Measurements from ENCODE around the gene RYR3.

Gene RYR3

DNA sequence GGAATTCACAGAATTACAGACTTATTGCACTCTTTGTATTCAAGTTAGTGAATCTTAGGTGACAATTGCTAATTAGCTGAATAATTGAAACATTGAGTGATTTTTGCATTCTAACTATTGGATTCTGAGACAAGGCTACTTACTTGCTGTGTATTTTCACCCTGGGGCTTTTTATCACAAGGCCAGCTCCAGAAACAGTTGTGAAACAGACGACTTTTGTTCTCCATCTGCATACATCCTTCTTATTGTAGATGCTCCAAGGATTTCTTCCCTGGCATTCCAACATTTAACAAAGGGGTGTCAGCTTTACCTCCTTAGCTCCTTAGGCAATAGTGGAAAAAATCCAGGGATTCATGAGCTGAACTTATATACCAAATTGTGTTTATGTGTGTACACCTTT lies 424.4 kb downstream of the RYR3 start:
- Histone ChIP-seq H3K27ac (ENCODE audit: low read length, poor library complexity, severe bottlenecking) (no peak overlapping the region), H3K4ac (ENCODE audit: low read depth in 1 of 2, low read length in 2 of 2) (no peak overlapping the region), H3K9ac (ENCODE audit: low read length) (no peak overlapping the region), H3K14ac (ENCODE audit: low read length in 2 of 2) (no peak overlapping the region), H2BK15ac (ENCODE audit: low read depth, poor library complexity, severe bottlenecking) (no peak overlapping the region), H2AK5ac (ENCODE audit: low read length, severe bottlenecking) (no peak overlapping the region), H3K4me1 (ENCODE audit: control insufficient read depth, insufficient read depth, low read depth, low read length) (no peaks in the 10 kb centered on the region), H3K18ac (ENCODE audit: low read depth in 1 of 2, low read length in 2 of 2) (no peak overlapping the region), H2BK5ac (ENCODE audit: low read depth, low read length, poor library complexity, severe bottlenecking) (no peak overlapping the region), H3K36me3 (ENCODE audit: control insufficient read depth in 1 of 2, insufficient read depth in 2 of 2, low read depth in 1 of 2, low read length in 2 of 2) (no peaks in the 10 kb centered on the region), H3K23ac (ENCODE audit: low read length in 2 of 2) (no peak overlapping the region), H3K79me1 (replicated peaks; ENCODE audit: low read length, poor library complexity, severe bottlenecking) (no peaks in the 10 kb centered on the region), H3K4me3 (ENCODE audit: insufficient read depth in 1 of 2, low read depth in 1 of 2, low read length in 2 of 2) (no peak overlapping the region), H3K27me3 (ENCODE audit: control insufficient read depth in 1 of 2, insufficient read depth in 1 of 2, low read length in 2 of 2) (peaks cover 5 to 9% of the 10 kb centered on the region in 2 experiments), H2BK120ac (ENCODE audit: low read depth, low read length) (no peak overlapping the region), H2AFZ (ENCODE audit: low read depth, low read length) (no peak overlapping the region), H3K9me3 (ENCODE audit: control insufficient read depth, low read length) (no peaks in the 10 kb centered on the region), H2BK12ac (ENCODE audit: low read length in 2 of 2) (no peak overlapping the region), H3K4me2 (ENCODE audit: low read length, poor library complexity, severe bottlenecking) (no peak overlapping the region), H4K8ac (ENCODE audit: low read length) (no peak overlapping the region), H4K91ac (ENCODE audit: low read length) (no peak overlapping the region)
- no peak for DNase-seq
- 11% methylated on average over 1 of the region's 1 CpG for WGBS

DNA sequence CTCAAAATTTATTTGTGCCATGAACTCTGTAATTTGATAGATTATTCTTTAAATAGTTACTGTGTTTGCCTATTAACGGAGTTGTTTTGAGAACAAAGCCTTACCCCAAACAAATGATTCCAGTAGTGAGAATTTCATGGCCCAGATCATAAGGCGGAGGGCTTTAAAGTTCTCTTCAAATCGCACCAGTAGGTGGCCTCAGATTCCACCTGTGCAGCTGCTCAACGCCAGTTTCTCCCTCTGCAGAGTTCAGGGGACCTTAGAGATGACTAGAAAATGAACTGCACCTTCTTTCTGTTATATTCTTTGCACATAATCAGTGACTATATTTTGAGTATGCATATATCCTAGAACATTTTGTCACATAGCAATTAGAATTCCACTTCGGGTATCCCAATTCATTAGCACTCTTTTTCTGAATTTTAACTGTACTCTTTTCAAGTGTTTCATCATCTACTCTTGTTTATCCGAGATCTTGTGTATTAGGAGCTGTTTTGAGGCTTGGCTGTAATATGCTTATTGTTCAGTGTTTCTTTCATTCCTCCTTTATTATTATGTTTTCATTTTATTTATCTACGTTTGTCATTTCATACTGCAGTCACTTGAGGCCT lies 425.0 kb downstream of the RYR3 start:
- 43% methylated on average over 5 of the region's 7 CpGs for WGBS
- no peak overlapping the region for H3K4me2 ChIP-seq (ENCODE audit: low read length, poor library complexity, severe bottlenecking)

DNA sequence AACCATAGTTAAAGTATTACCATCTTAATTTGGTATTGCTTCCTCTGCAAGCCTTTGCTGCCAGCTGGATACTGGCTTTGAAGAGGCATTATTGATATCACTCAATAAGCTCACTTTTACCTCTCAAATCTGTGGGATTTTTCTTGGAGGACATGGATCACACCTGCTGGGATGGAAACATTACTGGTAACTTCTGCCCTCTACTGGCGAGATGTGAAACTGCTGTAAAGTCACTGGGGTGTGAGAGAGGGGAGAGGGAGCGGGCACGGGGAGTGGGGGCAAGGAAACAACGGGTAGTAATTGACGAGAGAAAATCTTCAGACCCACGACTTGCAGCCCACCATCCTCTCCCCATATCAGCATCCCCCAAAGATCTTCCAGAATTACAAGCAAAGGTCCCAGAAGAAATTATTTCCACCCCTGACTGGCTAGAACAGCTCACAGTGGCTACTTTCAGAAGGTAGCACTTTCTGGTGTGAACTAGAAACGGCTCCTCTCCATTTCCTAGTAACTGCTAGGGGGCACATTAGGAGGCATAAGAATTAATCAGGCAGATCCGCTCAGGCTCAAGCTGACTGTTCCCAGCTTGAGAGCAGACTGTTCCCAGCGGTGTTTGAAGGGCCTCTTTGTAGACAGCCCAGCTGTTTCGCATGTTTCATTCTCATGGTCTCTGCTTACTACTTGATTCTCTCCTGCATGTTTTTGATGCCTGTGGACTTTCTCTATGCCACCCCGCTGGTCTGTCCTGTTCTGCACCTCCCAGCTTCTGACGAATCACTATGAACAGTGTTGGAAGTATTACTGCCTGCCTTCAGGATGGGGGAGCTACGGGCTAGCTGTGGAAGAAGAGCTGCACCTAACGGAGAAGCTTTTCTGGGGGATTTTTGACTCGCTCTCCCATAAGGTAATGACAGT lies 427.2 kb downstream of the RYR3 start:
- Histone ChIP-seq H3K4me1 (ENCODE audit: control insufficient read depth, insufficient read depth, low read depth, low read length) (peaks cover 3% of the 10 kb centered on the region), H3K9ac (ENCODE audit: low read length) (no peak overlapping the region), H3K14ac (ENCODE audit: low read length in 2 of 2) (no peak overlapping the region), H3K4me2 (ENCODE audit: low read length, poor library complexity, severe bottlenecking) (peak overlapping the region; percentile 17), H3K27ac (ENCODE audit: low read length, poor library complexity, severe bottlenecking) (no peak overlapping the region), H3K27me3 (ENCODE audit: control insufficient read depth in 1 of 2, insufficient read depth in 1 of 2, low read length in 2 of 2) (peaks cover 5 to 15% of the 10 kb centered on the region in 2 experiments), H2AK5ac (ENCODE audit: low read length, severe bottlenecking) (no peak overlapping the region), H3K79me1 (replicated peaks; ENCODE audit: low read length, poor library complexity, severe bottlenecking) (no peaks in the 10 kb centered on the region), H3K4ac (ENCODE audit: low read depth in 1 of 2, low read length in 2 of 2) (no peak overlapping the region), H2BK15ac (ENCODE audit: low read depth, poor library complexity, severe bottlenecking) (no peak overlapping the region), H3K4me3 (ENCODE audit: insufficient read depth in 1 of 2, low read depth in 1 of 2, low read length in 2 of 2) (peak overlapping the region in 1 of 2 experiments; percentile 19), H2AFZ (ENCODE audit: low read depth, low read length) (no peak overlapping the region), H2BK12ac (ENCODE audit: low read length in 2 of 2) (no peak overlapping the region), H4K8ac (ENCODE audit: low read length) (no peak overlapping the region), H4K91ac (ENCODE audit: low read length) (no peak overlapping the region), H3K23ac (ENCODE audit: low read length in 2 of 2) (no peak overlapping the region), H2BK5ac (ENCODE audit: low read depth, low read length, poor library complexity, severe bottlenecking) (no peak overlapping the region), H2BK120ac (ENCODE audit: low read depth, low read length) (no peak overlapping the region), H3K18ac (ENCODE audit: low read depth in 1 of 2, low read length in 2 of 2) (no peak overlapping the region), H3K9me3 (ENCODE audit: control insufficient read depth, low read length) (no peaks in the 10 kb centered on the region), H3K36me3 (ENCODE audit: control insufficient read depth in 1 of 2, insufficient read depth in 2 of 2, low read depth in 1 of 2, low read length in 2 of 2) (peaks cover 0 to 6% of the 10 kb centered on the region in 2 experiments)
- WGBS = 57% methylated on average over 10 of the region's 15 CpGs
- peak; percentile 40 for DNase-seq

More for the DNA sequence above, 425.0 kb downstream of the RYR3 start:
- Histone ChIP-seq H3K36me3 (ENCODE audit: control insufficient read depth in 1 of 2, insufficient read depth in 2 of 2, low read depth in 1 of 2, low read length in 2 of 2) (no peaks in the 10 kb centered on the region), H2AK5ac (ENCODE audit: low read length, severe bottlenecking) (no peak overlapping the region), H3K4me1 (ENCODE audit: control insufficient read depth, insufficient read depth, low read depth, low read length) (no peaks in the 10 kb centered on the region), H2BK15ac (ENCODE audit: low read depth, poor library complexity, severe bottlenecking) (no peak overlapping the region), H2BK12ac (ENCODE audit: low read length in 2 of 2) (no peak overlapping the region), H2BK5ac (ENCODE audit: low read depth, low read length, poor library complexity, severe bottlenecking) (no peak overlapping the region), H3K9ac (ENCODE audit: low read length) (no peak overlapping the region), H3K27me3 (ENCODE audit: control insufficient read depth in 1 of 2, insufficient read depth in 1 of 2, low read length in 2 of 2) (peaks cover 5 to 13% of the 10 kb centered on the region in 2 experiments), H3K27ac (ENCODE audit: low read length, poor library complexity, severe bottlenecking) (no peak overlapping the region), H3K4ac (ENCODE audit: low read depth in 1 of 2, low read length in 2 of 2) (no peak overlapping the region), H3K14ac (ENCODE audit: low read length in 2 of 2) (no peak overlapping the region), H2BK120ac (ENCODE audit: low read depth, low read length) (no peak overlapping the region), H4K8ac (ENCODE audit: low read length) (no peak overlapping the region), H3K23ac (ENCODE audit: low read length in 2 of 2) (no peak overlapping the region), H4K91ac (ENCODE audit: low read length) (no peak overlapping the region), H3K18ac (ENCODE audit: low read depth in 1 of 2, low read length in 2 of 2) (no peak overlapping the region), H2AFZ (ENCODE audit: low read depth, low read length) (no peak overlapping the region), H3K9me3 (ENCODE audit: control insufficient read depth, low read length) (no peaks in the 10 kb centered on the region), H3K79me1 (replicated peaks; ENCODE audit: low read length, poor library complexity, severe bottlenecking) (no peaks in the 10 kb centered on the region), H3K4me3 (ENCODE audit: insufficient read depth in 1 of 2, low read depth in 1 of 2, low read length in 2 of 2) (no peak overlapping the region)
- DNase-seq = peak; percentile 33

DNA sequence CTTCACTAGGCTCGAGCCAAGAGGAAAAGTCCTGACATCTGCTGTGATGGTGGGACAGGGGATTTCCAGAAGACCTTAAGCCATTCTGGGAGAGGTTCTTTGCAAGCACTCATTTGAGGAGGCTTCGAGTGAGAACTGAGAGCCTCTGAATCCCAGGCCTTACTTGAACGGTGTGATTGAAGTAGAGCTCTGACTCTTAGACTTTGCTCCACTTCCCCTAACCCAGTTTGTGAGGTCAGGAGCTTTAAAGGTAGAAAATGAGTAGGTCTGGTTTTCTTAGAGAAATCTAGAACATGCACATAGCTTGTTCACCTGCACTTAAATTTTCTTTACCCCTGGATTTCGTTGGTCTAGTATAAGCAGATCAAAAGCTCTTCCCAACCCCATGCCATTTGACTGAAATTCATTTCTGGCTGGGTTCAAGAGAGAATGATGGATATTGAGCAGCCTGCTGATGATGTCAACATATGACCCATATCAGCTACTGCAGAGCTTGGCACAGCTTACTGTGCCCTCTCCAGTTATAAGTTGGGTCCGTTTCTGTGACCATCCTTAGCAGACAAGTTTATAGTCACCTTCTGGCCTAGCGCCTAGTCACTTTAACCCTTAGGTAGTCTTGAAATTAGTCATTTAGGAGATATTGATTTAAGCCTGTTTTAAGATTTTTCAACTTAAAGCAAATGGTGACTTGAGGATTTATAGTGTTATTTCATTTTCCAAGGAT lies 428.3 kb downstream of the RYR3 start:
- 86% methylated on average over 3 of the region's 6 CpGs for WGBS
- Histone ChIP-seq H3K4me1 (ENCODE audit: control insufficient read depth, insufficient read depth, low read depth, low read length) (peaks cover 6% of the 10 kb centered on the region), H4K8ac (ENCODE audit: low read length) (no peak overlapping the region), H3K4me3 (ENCODE audit: insufficient read depth in 1 of 2, low read depth in 1 of 2, low read length in 2 of 2) (no peak overlapping the region), H2BK5ac (ENCODE audit: low read depth, low read length, poor library complexity, severe bottlenecking) (no peak overlapping the region), H2BK12ac (ENCODE audit: low read length in 2 of 2) (no peak overlapping the region), H3K9ac (ENCODE audit: low read length) (no peak overlapping the region), H2AFZ (ENCODE audit: low read depth, low read length) (no peak overlapping the region), H3K9me3 (ENCODE audit: control insufficient read depth, low read length) (no peaks in the 10 kb centered on the region), H3K27me3 (ENCODE audit: control insufficient read depth in 1 of 2, insufficient read depth in 1 of 2, low read length in 2 of 2) (peaks cover 5 to 15% of the 10 kb centered on the region in 2 experiments), H3K14ac (ENCODE audit: low read length in 2 of 2) (no peak overlapping the region), H3K18ac (ENCODE audit: low read depth in 1 of 2, low read length in 2 of 2) (no peak overlapping the region), H4K91ac (ENCODE audit: low read length) (no peak overlapping the region), H3K27ac (ENCODE audit: low read length, poor library complexity, severe bottlenecking) (no peak overlapping the region), H3K4ac (ENCODE audit: low read depth in 1 of 2, low read length in 2 of 2) (no peak overlapping the region), H3K4me2 (ENCODE audit: low read length, poor library complexity, severe bottlenecking) (no peak overlapping the region), H3K36me3 (ENCODE audit: control insufficient read depth in 1 of 2, insufficient read depth in 2 of 2, low read depth in 1 of 2, low read length in 2 of 2) (peaks cover 0 to 8% of the 10 kb centered on the region in 2 experiments), H2BK120ac (ENCODE audit: low read depth, low read length) (no peak overlapping the region), H3K79me1 (replicated peaks; ENCODE audit: low read length, poor library complexity, severe bottlenecking) (no peaks in the 10 kb centered on the region), H3K23ac (ENCODE audit: low read length in 2 of 2) (no peak overlapping the region), H2BK15ac (ENCODE audit: low read depth, poor library complexity, severe bottlenecking) (no peak overlapping the region), H2AK5ac (ENCODE audit: low read length, severe bottlenecking) (no peak overlapping the region)
- no peak for DNase-seq

Data from mesenchymal stem cell (in vitro differentiated cells and primary cell).